SK-N-MC (cell line): ENCODE measurements around the gene PISD.

ENCODE experiments used
- EZH2 ChIP-seq: fragments of 200-600 bp; sonication (generic); IDR thresholded peaks from one replicate; pipeline ENCODE4 v1.6.1; 2017; ENCODE audit warnings: antibody characterized with exemption
- FOXP2 ChIP-seq: optimal IDR thresholded peaks from 2 replicates; pipeline ENCODE3; 2011; ENCODE audit warnings: mild to moderate bottlenecking, moderate library complexity; ENCODE audit not compliant: insufficient read depth; ENCODE audit errors: extremely low read length, control extremely low read depth
- POLR2AphosphoS5 ChIP-seq: IDR thresholded peaks from 2 replicates; pipeline ENCODE4 v1.6.1; 2012; ENCODE audit warnings: mild to moderate bottlenecking, low read depth, low read length, borderline replicate concordance

DNA sequence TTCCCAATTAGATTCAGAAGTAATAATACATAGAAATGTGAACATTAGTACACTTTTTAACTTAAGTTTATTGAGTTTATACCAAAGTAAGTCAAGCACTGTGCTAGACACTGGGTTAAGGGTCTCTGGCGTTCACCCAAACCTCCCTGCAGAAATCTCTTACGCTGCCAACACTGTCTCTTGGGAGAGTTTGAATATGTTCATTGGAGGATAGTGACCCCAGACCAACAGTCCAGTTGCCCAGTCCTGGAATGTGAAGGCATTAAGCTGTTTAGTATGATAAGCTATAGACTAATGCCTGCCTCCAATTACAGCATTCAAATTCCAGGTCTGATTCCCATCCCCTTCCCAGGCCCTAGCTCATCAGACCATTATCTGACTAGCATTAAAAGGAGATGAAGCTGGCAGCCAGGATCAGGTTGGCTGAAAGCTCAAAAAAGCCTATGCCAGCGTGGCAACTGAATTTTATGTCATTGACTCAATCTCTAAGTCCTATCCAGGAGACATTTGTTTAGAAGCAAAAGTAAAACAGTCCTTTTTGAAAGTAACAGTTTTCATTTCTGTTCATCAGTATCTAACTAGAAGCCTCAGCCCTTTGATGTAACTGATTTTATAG lies 87.9 kb downstream of the PISD start:
- TF ChIP-seq POLR2AphosphoS5 (no peak), EZH2 (no peak), FOXP2 (no peak)
